Astrocyte (in vitro differentiated cells and primary cell): ENCODE measurements around the gene PRMT3.

Experiments used
- EZH2 ChIP-seq: IDR thresholded peaks from 2 replicates; pipeline ENCODE4 v1.6.1; 2012; ENCODE audit warnings: mild to moderate bottlenecking, low read length, inconsistent platforms; ENCODE audit not compliant: insufficient read depth
- TF ChIP-seq, protein P1 (sequence below): IDR thresholded peaks from 2 replicates; pipeline ENCODE4 v1.5.1; 2011; ENCODE audit warnings: low read depth, mild to moderate bottlenecking, inconsistent platforms, low read length, moderate library complexity; ENCODE audit not compliant: insufficient read depth

DNA sequence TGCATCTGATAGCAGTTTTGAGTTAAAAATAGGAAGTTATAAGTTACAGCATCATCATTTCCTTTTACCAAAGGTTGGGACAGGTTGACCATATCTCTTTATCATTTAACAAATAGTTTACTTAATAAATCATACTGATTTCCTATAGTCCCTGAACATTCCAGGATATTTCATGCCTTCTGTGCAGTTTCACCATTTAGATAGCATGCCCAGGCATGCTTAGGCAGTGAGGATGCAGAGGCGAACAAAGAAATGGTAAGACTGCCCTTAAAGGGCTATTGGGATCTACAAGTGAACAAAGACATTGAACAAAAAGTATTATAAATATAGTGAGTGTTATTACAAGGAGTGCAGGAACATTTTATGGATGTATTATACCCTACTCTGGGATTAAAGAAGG is 96.4 kb downstream of the PRMT3 start:
- TF ChIP-seq, protein P1, sequence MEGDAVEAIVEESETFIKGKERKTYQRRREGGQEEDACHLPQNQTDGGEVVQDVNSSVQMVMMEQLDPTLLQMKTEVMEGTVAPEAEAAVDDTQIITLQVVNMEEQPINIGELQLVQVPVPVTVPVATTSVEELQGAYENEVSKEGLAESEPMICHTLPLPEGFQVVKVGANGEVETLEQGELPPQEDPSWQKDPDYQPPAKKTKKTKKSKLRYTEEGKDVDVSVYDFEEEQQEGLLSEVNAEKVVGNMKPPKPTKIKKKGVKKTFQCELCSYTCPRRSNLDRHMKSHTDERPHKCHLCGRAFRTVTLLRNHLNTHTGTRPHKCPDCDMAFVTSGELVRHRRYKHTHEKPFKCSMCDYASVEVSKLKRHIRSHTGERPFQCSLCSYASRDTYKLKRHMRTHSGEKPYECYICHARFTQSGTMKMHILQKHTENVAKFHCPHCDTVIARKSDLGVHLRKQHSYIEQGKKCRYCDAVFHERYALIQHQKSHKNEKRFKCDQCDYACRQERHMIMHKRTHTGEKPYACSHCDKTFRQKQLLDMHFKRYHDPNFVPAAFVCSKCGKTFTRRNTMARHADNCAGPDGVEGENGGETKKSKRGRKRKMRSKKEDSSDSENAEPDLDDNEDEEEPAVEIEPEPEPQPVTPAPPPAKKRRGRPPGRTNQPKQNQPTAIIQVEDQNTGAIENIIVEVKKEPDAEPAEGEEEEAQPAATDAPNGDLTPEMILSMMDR: no peak
- TF ChIP-seq EZH2: no peak
